GM18519 (cell line): ENCODE data around the gene PPP1R10.
"Not testable (repeated sequence)": the region's sequence is repeated elsewhere in the genome, so short reads cannot be mapped to it uniquely, and the experiment has no call there.

ENCODE experiments used
- ATAC-seq: cut with Tn5 transposase; IDR thresholded peaks from one replicate; pipeline ENCODE4 v1.9.1; 2021; ENCODE audit warnings: mild to moderate bottlenecking, moderate library complexity; ENCODE audit not compliant: unreplicated experiment, low FRiP score

PPP1R10 gene

DNA sequence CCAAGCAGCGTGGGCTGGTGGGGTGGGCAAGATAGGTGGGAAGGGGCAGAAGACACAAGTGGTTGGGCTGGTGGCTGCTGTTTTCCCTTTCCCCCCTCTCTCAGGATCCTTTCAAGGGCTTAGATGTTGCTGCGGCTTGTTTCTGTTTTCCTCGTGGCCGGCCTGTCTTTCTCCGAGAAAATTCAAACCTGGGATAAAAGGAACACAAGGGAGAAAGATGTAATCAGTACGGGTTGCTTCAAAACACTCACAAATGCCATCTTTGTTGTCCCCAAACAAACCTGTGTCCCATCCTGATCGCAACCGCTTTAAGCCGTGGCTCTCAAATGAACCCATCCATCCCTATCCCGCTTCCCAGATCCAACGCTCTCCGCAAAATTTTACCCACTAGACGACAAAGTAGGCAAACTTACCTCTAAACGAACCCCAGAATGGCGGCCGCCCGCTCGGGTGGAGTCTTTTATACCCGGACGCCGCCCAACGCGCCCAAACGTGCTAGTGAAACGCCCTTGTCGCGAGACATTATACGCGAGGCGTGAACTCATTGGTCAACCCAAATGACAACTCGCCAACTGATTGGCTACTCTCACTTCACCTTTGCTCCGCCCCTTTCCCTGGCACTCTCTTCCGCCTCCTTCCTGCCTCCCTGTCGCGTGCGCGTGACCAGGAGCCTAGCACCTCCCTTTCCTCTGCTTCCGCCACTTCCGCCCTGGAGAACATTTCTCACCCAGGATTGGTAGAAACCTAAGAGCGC, at the start of gene PPP1R10:
Gene PPP1R10, minus strand, starts transcription at position 433 of the 754 bp plus-strand sequence. CDS start 7,299 bp downstream, outside the sequence.
- ATAC-seq = peak; percentile 56

DNA sequence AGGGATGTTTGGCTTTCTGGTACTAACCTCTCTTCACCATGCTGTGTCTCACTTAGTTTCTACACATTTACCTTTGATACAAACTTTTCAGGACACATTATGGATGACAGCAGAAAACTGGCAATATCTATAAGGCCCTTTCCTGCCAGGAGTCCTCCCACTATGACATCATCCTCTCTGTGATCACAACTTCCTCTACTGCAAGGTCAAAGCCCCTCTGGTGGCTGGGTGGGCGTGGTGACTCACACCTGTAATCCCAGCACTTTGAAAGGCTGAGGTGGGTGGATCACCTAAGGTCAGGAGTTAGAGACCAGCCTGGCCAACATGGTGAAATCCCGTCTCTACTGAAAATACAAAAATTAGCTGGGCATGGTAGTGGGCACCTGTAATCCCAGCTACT, 49.3 kb upstream of the PPP1R10 start:
- ATAC-seq = not testable (repeated sequence)

DNA sequence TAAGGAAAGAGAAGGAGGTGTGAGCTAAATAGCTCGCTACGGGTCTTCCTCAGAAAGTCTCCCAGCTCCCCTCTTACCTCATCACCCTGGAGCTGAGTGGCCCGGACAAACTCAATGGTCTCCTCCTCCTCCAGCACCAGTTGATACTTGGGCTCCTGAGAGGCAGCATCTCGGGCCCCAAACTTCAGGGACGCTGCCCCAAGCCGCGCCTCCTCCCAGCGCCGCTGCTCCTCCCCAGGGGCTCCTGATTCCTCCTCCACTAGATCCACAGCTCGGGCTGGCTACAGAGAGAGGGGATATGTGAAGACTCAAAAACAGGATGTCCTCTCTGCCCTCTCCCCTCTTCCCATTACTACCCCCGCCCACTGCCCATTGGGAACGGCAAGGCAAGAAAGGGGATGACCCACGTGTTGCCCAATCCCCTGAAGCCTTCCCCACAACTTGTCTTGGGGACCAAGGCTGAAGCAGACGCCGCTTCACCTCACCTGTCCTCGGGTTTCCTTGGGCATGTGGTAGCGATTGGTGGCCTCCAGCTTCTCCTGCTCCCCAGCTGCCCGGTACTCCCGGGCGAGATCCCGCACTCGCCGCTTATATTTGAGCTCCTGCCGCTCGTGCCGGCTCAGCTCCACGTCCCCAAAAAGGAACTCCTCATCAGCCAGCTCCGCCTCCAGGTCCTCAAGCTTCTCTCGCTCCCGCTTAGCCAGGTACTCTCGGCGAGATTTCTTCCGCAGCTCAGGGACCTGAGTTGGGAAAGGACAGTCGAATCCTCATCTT, 48.1 kb upstream of the PPP1R10 start:
- ATAC-seq = no peak

DNA sequence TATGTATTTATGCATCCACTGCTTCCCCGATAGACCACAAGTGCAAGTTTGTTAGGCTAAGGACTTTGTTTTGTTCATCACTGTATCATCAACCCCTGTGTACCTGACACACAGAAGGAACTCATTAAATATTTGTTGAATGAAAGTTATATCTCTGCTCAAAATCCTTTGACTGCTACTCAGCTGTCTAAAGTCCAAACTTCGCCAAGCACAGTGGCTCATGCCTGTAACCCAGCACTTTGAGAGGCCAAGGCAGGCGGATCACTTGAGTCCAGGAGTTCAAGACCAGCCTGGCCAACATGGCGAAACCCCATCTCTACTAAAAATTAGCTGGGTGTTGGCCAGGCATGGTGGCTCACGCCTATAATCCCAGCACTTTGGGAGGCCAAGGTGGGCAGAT, 40.9 kb upstream of the PPP1R10 start:
- ATAC-seq = not testable (repeated sequence)

DNA sequence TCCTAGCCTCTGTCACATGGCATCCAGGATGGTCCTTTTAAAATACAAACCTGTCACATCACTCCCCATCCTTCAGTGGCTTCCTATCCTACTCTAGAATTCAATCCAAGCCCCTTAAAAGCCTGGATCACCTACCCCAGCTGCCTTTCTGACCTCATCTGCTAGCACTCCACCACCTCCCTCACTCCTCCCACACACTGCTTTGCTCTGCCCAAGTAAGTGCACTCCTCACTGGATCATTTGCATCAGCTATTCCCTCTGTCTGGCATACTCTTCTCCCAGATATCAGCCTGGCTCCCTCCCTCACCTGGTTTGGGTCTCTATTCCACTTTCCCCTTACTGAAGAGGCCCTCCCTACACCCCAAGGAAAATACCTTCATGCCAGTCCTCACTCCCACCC, 40.4 kb upstream of the PPP1R10 start:
- ATAC-seq = no peak

DNA sequence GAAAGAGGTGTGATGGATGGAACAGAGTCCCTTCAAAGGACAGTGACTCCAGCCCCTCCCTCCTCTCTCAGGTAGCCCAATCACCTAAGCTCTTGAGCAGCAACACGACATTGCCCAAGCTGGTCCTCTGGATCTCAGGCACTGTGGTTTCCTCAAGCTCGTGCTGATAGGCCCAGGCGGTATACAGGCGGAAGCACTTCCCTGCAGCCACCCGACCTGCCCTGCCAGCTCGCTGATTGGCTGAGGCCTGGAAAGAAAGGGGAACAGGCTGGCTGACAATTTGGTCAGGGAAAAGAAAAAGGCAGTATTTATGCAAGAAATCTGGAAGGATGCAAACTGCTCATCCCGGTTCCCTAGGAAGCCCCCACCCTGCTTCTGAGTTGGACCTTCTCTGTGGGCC, 39.5 kb upstream of the PPP1R10 start:
- ATAC-seq = no peak

DNA sequence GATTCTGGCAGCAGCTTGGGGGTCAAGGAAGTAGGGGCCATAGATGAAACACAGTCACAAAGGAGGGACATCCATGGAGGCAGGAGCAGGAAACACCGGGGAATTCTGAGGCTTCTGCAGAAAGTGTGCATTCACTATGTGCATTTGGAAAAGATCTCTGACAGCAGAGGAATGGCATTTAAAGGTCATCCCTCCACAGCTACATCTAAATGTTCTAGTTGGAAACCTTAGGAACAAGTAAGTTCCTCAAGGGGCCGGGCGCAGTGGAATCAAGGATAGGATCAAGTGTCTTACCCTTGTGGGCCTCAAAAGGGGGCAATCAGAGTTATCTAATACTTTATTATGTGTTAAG, 38.7 kb upstream of the PPP1R10 start:
- no peak for ATAC-seq

DNA sequence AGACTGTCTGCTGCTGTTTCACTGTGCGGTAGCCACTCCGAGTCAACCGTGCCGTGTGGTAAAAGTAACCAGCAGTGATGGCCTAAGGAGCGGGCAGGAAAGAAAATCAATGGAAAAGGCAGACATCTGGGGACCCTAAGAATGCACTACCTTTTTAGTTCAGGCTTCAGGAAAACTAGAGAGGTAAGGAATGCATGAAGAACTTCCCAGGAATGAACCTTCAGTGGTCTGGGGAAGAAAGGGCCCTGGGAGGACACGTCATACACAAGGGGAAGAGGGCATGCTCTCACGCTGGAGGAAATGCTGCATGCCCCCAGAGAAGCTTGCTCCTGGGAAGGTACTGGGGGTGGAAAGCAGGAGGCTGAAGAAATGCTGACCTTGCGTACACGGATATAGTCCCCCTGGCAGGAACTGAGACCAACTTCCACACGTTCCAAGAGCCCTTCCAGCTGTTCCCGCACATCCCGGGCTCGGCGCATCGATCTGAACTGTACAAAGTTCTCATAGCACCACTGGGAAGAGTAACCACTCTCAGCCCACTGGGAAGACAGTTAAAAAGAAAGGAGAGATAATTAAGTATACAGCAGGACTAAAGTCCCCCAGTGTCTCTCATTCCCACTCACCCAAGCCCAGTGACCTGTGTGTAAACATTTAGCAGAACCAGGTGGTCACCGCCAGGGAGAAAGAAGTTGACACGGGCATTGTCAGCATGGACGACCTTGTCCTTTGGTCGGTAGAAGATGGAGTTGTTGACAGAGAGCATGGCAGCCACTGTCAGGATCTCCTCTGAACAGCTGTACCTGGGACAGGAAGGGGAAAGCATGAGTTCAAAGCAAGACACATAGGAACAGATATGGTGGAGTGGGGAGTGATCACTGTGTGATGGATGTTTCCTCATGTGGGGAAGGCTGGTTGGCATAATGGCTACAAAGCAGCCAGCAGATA, 38.0 kb upstream of the PPP1R10 start:
- ATAC-seq = no peak

DNA sequence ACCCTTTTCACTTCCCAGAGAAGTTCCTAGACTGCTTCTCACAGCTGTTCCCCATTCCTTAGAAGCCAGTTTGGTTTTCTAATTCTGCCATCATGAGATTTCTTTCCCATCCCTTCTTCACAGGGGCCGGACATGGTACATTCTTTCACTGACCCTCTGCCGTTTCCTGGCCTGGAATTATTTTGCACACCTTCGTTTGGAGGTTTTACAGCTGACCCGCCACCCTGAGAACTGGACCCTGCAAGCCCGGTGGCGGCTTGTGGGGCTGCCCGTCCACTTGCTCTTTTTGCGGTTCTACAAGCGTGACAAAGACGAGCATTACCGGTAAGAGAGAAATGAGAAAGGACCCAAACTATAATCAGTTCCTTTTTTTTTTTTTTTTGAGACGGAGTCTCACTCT, 34.1 kb upstream of the PPP1R10 start:
- no peak for ATAC-seq

DNA sequence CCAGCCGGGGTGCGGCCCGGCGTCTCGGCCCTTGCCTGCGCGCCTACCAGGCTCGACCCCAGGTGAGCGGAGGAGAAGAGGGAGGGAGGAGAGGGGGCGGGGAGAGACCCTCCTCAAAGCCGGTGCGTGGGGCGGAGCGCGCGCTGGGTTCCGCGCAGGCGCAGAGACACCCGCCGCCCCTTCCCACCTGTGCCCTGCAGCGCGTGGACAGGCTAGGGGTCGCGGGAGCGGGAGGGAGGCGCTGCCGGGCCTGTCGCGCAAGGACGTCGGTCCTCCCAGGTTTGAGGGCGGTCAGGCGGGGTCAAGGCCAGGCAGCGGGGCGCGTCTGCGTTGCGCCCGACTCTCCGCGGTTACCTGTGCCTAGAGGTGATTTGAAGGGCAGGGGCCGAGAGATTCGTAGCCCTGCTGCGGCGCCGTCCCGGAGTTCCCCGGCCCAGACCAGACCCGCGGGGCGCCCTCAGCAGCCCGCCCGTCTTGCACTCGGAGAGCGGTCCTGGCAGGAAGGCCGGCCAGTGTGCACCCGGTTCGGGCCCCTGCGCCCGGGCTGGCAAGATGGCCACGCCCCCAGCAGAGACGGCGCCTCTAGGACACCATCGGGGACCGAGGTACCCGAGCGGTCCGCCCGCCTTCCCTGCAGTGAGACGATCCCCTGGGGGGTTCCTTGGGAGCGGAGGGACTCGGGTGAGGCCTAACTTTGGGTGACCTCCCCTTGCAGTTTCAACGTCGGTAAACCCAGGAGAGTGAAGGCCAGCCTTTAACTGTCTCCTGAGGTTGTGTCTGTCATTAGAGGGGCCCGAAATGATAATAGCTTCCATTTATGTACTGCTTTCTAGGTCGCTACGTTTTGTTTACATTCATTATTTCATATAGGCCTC, 30.4 kb upstream of the PPP1R10 start:
- ATAC-seq = no peak

DNA sequence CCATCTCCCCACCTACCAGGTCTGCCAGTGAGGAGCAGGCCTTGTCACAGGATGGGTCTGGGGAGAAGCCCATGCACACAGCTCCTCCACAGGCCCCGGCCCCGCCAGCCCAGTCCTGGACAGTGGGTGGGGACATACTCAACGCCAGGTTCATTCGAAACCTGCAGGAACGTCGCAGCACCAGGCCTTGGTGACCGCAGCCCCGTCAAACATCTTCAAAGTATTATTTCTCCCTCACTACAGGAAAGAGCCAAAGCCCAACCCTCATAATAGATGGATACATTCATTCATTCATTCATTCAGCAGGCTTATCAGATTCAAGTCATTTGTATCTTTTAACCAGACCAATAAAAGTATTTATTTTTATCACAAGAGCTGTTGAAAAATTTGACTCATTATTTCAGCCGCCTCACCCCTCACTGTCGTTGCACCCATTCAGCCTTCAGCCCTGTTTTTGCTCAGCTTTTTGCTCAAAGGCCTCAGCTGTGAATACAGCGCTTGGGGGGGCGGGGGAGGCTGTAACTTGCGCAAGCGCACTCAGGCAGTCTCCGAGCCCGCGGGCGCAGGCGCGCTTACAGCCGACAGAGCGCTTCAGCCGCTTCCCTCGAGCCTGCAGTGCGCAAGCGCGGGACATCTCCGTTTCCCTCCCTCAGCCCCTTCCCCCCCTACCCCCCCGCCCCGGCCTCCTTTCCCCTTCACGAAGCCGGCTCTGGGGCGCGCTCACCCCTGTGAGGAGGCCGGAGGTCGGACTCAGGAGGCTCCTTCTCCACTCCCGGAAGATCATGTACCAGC, 29.6 kb upstream of the PPP1R10 start, which contains the start of gene C6orf136:
Gene C6orf136, plus strand, starts transcription at position 684 of the 792 bp plus-strand sequence. Its CDS starts 99 bp downstream, at position 783.
- no peak for ATAC-seq

DNA sequence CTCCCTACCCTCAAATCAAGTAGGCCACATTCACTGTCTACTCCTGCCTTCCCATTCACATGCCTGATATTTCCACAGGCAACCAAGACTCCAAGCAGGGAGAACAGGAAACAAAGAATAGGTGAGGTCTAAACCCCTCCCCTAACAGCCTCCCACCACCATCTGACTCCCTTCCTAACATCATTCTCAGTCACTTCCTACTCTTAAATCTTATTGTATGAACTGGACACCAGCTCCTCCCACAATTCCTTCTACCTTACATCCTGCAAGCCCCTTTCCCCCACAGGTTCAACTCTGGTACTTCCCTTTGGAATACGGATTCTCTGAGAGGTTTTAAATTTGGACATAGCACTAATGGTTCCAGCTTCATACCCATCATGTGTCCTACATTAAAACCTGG, 28.9 kb upstream of the PPP1R10 start:
- no peak for ATAC-seq

DNA sequence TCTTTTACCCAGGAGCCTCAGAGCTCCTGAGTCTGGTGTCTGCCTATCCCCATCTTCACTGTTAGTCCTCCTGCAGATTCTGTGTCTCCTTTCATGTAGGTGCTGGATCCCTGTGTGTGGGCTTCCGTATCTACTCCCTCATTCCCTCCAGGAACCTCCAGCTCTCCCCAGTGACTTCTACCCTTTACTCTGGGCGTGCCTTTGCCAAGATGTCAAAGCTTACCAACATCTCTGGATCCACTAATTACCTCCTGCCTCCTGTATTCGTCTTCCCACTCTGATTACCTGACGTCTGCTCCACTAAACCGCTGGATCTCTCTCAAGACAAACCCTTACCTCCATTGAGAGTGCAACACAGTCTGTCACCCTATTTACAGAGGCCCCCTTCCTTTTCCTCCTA, 27.7 kb upstream of the PPP1R10 start:
- no peak for ATAC-seq

DNA sequence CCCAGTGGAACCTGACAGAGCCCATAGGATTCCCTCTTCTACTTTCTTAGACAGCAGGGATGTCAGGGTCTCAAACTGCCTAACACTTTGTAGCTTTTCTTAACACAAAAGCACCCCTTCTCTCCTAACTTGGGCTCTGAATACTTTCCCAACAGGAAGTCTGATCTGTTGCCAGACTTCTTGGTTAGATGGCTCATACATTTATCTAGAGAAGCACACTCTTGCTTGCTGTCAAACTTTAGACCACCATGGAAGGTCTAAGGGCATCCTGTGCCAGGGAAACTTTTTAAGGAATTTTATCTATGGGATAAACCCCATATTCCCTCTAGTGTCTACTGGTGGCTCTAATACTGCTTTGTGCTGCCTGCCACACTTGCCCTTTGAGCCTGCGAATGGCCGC, 26.6 kb upstream of the PPP1R10 start:
- ATAC-seq = no peak

DNA sequence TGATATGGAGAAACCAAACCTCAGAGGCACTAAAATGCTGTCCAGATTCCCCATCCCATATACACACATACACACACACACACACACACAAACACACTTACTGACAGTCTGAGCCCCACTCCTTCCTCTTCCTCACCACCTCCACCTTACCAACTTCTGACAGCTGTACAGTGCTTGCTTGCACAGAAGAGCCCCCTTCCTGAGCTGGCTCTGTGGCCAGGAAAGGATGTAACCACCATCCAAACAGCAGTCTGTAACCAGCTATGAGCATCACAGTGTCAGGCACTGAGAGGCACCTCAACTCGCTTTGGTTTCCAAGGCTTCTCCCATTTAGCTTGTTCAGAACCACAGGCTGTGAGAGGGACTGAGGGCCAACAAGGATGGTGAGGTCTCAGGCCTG, 24.0 kb upstream of the PPP1R10 start:
- ATAC-seq = no peak

DNA sequence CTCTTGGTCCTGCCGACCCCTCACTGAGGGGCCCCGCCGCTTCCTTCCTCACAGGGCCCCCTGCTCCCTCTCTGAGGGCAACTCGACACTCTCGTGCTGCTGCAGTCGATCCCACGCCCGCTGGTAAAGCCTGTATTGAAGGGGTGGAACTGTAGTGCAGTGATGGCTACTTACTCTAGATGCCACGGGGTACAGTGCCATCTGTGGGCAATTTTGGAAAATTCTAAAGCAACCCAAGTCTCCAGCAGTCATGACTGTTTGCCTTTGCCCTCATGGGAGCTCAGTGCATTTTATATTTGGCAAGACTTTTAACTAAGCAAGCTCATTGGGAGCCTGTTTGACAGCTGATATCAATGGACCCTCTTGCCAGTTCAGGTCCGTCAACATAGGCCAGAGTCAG, 23.4 kb upstream of the PPP1R10 start:
- no peak for ATAC-seq

DNA sequence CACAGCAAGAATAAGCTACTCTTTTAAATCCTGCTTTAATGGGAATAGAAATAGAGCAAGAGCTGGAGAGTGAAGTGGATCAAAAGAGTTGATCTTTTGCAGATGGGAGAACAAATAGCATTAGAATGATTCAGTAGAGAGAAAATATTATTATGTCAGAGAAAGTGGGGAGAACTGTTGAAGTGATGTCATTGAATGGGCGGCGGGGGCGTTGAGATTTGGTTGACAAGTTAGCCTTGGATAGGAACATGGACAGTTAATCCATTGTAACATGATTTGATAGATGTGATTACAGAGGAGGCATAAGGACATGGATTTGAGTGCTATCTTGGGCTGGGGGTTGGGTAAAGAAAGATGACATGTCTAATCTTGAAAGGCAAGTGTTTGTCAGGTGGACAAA, 18.8 kb upstream of the PPP1R10 start:
- ATAC-seq = no peak

DNA sequence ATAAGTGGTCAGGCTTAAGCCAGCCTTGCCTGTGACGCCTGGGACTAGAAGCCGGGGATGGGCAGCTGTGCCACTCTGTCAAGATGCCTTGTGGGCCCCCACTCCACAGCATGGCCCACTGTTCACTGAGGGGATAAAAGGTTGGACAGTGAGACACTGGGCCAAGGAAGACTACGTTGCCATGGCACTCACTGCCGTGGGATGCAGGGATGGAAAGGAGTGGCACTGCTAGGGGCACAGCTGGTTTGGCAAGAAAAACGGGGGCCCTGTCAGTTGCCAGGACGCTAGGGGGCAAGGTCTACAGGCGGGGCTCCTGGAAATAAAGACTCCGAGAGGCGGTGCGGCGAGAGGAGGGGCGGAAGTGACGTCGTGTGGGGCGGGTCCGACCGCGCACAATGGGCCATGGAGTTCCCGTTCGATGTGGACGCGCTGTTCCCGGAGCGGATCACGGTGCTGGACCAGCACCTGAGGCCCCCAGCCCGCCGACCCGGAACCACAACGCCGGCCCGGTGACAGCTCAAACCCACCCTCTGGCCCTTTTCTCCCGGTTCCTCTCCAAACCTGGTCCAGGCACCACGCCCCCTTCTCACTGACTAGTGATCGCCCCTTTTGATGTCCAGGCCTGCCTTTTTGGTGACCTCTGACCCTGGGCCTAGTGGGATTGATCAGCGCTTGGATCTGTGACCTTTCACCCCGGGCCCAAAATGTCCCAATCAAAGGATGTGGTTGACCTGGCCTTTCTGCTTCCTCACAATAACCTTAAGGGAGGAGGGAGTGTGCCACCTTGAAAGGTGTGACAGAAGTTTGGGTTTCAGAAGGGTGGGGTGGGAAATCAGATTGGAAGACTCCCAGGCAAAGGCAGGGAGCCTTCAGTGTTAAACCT, 9.7 kb upstream of the PPP1R10 start, which contains the start of gene ATAT1:
Gene ATAT1, plus strand, starts transcription at position 391 of the 883 bp plus-strand sequence.
- no peak for ATAC-seq
